HUES6 (cell line): ENCODE data around the gene TAF3.
A peak's percentile ranks its signal among the peaks of the same experiment; 100 is the strongest.

Source experiments
- H3K27ac ChIP-seq: 2 replicates; pipeline ENCODE4 v1.7.0; 2013; ENCODE audit warnings: low read depth, mild to moderate bottlenecking, low read length, inconsistent platforms
- H3K27me3 ChIP-seq: 2 replicates; pipeline ENCODE4 v1.6.1; 2013; ENCODE audit warnings: low read length; ENCODE audit not compliant: control insufficient read depth, insufficient read depth
- H3K36me3 ChIP-seq: 2 replicates; pipeline ENCODE4 v1.6.1; 2013; ENCODE audit warnings: low read length; ENCODE audit not compliant: control insufficient read depth, insufficient read depth
- H3K4me1 ChIP-seq: 2 replicates; pipeline ENCODE4 v1.6.1; 2013; ENCODE audit warnings: low read length; ENCODE audit not compliant: control insufficient read depth, insufficient read depth
- H3K4me3 ChIP-seq: 2 replicates; pipeline ENCODE4 v1.5.1; 2013; ENCODE audit warnings: low read depth, low read length
- H3K9ac ChIP-seq: one replicate; pipeline ENCODE4 v1.6.1; 2013; ENCODE audit warnings: mild to moderate bottlenecking, low read length
- H3K9me3 ChIP-seq: 2 replicates; pipeline ENCODE4 v1.6.1; 2013; ENCODE audit warnings: low read depth, low read length; ENCODE audit not compliant: control insufficient read depth, insufficient read depth

TAF3 gene

DNA sequence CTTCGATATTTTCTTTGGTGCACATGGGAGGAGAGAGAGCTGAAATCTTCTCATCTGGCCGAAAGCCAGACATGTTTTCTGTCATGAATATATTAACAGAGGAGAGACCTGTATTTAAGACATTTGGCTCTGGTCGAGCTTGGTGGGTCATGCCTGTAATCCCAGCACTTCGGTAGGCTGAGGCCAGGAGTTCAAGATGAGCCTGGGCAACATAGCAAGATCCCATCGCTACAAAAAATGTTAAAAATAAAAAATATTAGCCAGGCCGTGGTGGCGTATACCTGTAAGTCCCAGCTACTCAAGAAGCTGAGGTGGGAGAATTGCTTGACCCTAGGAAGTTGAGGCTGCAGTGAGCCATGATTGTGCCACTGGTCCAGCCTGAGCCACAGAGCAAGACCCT lies 214.3 kb downstream of the TAF3 start:
- H3K4me3 ChIP-seq = no peak overlapping the region
- no peak overlapping the region for H3K9ac ChIP-seq
- H3K36me3 ChIP-seq = no peaks in the 10 kb centered on the region
- H3K4me1 ChIP-seq = peaks cover 24% of the 10 kb centered on the region
- no peak overlapping the region for H3K27ac ChIP-seq
- H3K9me3 ChIP-seq = no peaks in the 10 kb centered on the region
- peaks cover 76% of the 10 kb centered on the region for H3K27me3 ChIP-seq

DNA sequence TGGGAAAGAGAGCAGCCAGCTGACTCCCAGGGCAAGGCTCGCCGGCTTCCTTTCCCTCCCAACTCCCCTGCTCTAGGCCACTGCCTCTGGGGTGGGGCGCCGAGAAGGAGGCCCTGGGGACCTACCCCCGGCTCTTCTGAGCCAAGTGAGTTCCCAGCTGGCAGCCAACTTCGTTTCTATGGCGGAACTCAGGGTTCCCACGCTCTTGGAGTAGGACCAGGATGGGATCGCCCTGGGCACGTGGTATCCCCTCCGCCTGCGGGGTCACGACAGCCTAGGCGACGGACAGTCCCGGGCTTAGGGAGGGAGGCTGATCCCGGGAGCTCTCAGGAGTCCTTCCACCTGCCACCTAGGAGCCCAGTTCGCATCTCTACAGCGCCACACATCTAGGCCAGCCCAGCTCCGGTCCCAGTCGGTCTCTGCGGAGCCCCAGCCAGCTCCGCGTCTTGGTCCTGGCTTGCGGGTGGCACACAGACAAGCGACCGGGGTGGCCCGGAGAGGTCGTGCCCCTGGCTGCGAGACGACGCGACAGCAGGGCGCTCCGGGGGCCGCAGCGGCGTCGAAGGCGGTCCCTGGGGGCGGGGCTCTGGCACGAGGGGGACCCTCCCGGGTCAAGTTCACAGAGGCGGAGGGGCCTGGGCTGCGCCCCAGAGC lies 215.6 kb downstream of the TAF3 start:
- H3K4me1 ChIP-seq = peaks cover 24% of the 10 kb centered on the region
- no peaks in the 10 kb centered on the region for H3K9me3 ChIP-seq
- no peak overlapping the region for H3K27ac ChIP-seq
- H3K36me3 ChIP-seq = no peaks in the 10 kb centered on the region
- H3K4me3 ChIP-seq = peak overlapping the region; percentile 41
- H3K9ac ChIP-seq = no peak overlapping the region
- H3K27me3 ChIP-seq = peaks cover 90% of the 10 kb centered on the region

DNA sequence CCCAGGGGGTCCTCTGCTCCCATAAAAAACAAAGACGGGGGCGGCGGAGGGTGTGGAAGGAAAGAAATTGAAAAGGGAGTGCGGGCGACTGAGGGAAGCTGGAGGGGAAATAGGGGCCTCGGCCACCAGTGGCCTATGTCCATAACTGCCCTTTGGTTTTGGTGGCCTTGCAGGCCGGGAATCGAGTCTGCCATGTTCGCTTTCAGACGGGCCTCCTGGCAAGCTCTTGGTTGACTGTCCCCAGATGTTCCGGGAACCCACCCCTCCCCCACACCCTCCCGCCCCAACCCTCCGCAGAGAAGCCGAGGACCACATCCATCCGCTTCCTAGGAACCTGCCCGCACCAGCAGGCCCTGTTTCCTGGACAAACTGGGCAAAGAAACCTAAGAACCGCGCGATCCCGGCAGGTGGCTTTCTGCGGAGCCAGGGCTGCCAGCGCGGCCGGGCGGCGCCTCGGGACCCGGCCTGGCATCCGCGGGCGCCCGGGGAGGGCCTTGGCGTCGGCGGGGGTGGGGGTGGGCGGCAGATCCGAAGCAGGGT lies 216.2 kb downstream of the TAF3 start:
- Histone ChIP-seq H3K9ac (no peak overlapping the region), H3K27ac (no peak overlapping the region), H3K27me3 (peaks cover 95% of the 10 kb centered on the region), H3K36me3 (no peaks in the 10 kb centered on the region), H3K9me3 (no peaks in the 10 kb centered on the region), H3K4me1 (peaks cover 26% of the 10 kb centered on the region), H3K4me3 (peak overlapping the region; percentile 41)

DNA sequence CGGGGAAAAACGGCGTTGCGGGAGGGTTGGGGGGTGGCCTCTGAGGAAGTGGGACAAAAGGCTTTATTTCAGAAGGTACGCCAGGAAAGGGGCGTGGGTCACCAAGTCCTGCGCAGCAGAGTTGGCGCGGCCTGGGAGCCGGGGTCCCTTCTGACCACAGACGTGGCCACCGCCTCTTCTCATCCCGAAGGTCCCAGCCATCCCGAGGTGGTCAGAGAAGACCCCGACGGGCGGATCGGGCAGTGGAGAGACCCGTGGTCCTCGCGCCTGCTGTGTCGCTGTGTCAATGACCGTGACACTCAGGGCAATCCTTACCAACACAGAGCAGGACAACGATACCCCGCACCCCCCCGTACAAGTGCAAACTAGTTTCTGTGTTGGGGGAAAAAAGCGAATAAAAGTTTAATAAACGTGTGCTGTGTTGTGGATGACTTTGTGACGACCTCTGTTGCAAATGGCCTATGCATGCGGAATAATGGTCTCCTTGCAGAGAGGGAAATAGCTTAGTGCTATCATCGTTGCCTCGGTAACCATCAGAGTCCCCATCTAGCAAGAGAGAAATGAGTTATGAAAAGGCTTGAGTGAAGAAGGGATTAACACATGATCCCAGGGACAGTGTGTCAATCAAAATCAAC lies 216.8 kb downstream of the TAF3 start:
- Histone ChIP-seq H3K36me3 (no peaks in the 10 kb centered on the region), H3K4me3 (peak overlapping the region; percentile 41), H3K9ac (no peak overlapping the region), H3K27me3 (peaks cover 98% of the 10 kb centered on the region), H3K4me1 (peaks cover 30% of the 10 kb centered on the region), H3K9me3 (no peaks in the 10 kb centered on the region), H3K27ac (no peak overlapping the region)

DNA sequence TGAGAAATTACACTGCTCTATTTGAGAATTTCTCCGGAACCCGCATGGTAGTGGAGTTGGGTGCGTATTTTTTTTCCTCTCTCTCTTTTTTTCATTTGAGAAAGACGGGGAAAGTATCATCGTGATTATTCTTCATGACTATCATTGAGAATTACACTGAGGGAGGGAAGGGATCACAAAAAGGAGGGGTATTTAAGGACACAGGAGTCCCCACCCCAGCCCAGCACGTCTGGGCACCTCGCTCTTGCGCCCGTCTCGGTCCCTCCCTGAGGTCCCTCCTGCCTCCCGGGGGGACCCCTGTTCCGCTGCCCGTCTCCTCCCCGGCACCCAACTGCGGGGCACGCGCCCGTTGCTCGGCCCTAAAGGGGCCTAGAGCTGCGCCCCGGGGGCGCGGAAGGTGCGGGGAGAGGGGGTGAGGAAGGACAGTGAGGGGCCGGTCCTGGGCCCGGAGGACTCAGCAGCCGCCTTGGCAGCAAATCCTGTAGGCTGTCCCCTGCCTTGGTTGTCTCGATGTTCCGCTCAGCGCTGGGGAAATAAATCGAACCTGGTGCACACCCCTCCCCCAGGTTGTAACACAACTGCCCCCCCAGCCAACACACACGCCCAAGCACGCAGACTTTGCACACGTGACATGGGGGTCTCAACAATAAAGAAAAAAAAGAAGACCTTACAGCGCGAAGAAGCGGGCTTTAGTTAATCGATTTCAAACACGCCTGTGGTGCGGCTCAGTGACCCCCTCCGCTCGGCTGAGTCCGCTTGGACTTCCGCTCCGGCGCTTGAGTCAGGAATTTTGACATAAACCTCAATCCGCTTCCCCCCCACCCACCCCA lies 217.6 kb downstream of the TAF3 start:
- H3K9ac ChIP-seq = no peak overlapping the region
- H3K27ac ChIP-seq = no peak overlapping the region
- no peaks in the 10 kb centered on the region for H3K36me3 ChIP-seq
- peak overlapping the region; percentile 51 for H3K4me3 ChIP-seq
- peaks cover 100% of the 10 kb centered on the region for H3K27me3 ChIP-seq
- no peaks in the 10 kb centered on the region for H3K9me3 ChIP-seq
- H3K4me1 ChIP-seq = peaks cover 30% of the 10 kb centered on the region

DNA sequence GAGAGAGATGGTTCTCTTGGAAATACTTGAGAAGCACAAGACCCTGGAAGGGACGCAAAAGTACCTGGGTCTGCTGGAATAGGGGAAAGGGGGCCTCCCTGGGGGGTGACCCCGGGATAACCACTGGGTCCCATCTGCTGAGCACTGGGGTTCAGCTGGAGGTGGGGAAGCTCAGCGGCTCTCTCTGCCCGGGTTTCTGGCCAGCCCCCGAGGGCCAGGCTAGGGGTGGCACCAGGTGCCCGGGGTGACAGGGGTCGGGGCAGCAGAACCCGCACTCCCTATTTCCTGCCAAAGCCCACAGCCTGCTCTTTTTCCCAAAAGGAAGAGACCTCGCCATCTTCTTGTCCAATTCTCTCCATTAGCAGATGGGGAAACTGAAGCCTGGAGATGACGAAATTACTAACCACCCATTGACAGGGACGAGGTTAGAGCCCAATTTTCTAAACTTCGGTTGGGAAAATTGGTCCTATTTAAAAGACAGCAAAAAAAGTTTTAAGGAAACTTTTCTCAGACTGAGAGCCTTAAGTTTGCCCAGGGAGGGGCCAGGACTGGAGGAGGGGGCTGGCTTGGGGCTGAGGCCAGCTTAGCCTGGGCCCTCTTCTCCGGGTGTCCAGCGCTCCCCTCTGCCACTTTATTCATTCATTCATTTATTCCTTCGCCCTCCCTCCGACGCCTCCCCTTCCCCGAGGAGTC lies 218.3 kb downstream of the TAF3 start:
- Histone ChIP-seq H3K4me3 (peak overlapping the region; percentile 15; the same call in 1 of the 2 replicates), H3K27me3 (peaks cover 100% of the 10 kb centered on the region), H3K9ac (no peak overlapping the region), H3K9me3 (no peaks in the 10 kb centered on the region), H3K27ac (no peak overlapping the region), H3K4me1 (peaks cover 30% of the 10 kb centered on the region), H3K36me3 (no peaks in the 10 kb centered on the region)

DNA sequence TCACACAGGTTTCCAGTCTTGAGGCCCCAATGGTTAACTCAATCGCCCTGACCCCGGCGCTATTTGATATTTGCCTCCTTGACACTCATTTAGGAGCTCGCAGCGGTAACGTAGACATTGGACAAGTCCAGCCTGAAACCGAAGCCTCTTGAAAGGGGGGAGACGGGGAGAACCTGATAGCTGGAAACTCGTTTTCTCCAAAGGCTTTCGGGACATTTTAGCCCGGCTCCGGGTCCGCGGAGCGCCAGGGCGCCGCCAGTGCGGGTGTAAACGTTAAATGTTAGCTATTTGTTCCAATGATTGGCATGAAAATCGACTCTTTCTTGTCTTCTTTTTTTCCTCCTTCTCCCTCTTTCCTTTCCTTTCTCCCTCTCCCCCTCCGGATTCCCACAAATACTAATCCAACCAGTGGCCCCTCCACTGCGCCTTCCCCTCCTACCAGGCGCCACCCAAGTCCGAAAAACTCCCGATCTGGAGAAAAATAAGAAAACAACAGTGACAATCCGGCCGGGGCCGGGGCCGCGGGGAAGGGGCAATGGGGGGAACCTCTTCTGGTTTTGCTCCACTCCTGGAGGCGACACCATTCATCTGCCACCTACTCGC lies 219.0 kb downstream of the TAF3 start:
- Histone ChIP-seq H3K9me3 (no peaks in the 10 kb centered on the region), H3K9ac (no peak overlapping the region), H3K4me3 (peak overlapping the region; percentile 15; the same call in 1 of the 2 replicates), H3K4me1 (peaks cover 34% of the 10 kb centered on the region), H3K36me3 (no peaks in the 10 kb centered on the region), H3K27me3 (peaks cover 100% of the 10 kb centered on the region), H3K27ac (no peak overlapping the region)

DNA sequence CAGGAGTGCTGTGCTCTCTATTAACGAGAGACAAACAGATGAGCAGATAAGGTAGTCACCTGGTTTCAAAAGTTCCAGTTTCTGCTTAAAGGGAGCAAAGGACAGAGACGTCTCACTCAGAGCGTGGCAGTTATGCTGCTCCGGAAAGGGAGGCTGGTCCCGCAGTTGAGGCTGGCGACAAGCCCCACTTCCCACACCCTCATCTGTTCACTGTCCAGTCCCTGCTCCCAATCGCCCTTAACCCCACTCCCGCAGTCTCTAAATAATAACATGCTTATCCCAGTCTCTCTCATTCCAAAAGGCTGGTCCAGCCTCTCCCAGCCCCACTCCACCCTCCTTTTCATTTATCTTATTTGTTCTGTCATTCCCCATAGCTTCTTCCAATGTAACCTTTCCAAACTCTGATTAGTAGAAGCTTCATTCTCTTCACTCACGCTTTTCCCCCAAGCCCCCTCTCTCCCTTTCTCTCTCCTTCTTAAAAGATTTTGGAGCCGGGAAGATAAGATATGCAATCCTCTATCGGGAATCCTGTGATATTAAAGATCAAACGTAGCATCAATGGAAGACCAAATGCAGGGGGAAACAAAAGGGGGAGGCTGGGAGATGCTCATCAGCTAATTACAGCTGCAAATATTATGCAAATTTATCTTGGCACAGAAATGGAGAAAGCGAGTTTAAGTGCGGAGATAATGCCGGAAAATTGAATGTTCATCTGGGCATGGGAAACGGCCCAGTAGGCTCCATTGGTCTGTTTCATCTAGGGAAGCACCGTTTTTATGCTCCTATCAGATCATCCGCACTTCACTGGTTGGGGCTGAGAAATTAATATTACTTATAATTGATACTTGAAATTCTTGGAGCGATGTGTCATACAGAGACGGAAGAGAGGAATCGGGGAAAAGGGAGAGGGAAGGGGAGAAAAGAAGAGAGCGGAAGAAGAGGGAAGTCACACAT lies 219.9 kb downstream of the TAF3 start:
- H3K4me1 ChIP-seq = peaks cover 43% of the 10 kb centered on the region
- H3K27ac ChIP-seq = no peak overlapping the region
- no peak overlapping the region for H3K9ac ChIP-seq
- H3K27me3 ChIP-seq = peaks cover 100% of the 10 kb centered on the region
- H3K9me3 ChIP-seq = no peaks in the 10 kb centered on the region
- H3K4me3 ChIP-seq = no peak overlapping the region
- no peaks in the 10 kb centered on the region for H3K36me3 ChIP-seq

DNA sequence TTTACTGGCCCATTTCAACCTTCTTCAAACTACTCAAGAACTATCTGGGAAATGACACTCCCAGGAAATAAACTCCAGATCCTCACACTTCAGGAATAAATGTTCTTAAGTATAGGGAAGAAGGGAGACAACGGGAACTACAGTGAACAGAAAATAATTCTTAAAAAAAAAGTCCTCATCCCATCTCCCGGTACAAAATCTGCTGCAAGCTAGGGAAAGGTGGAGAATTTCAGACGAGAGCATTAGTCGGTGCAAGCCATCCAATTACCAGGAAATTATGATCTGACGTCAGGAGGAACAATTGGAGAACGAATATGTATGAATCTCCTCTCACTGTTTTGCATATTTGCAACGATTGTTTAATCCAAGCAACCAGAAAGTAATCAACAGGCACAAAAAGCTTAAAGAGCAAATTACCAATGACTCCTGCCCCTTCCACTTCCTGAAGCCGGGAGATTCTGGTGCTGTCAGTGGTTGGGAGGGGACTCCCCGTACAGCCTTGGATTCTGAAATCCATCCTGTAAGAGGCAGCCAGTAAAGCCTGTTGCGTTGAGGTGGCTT lies 221.1 kb downstream of the TAF3 start:
- no peaks in the 10 kb centered on the region for H3K36me3 ChIP-seq
- H3K9me3 ChIP-seq = no peaks in the 10 kb centered on the region
- peaks cover 100% of the 10 kb centered on the region for H3K27me3 ChIP-seq
- H3K4me1 ChIP-seq = peaks cover 48% of the 10 kb centered on the region
- H3K4me3 ChIP-seq = no peak overlapping the region
- no peak overlapping the region for H3K9ac ChIP-seq
- no peak overlapping the region for H3K27ac ChIP-seq
